ENCODE data around the gene DNAJC7.
A peak's percentile ranks its signal among the peaks of the same experiment; 100 is the strongest.

Gene DNAJC7

GRCh38 chr17:42028791-42029127 is 11.5 kb upstream of the DNAJC7 start:
- TF ChIP-seq CTCF (IDR thresholded peaks at IDR 0.05; ENCODE audit: low read length, missing control alignments): no peak
- H3K4me3 ChIP-seq (replicated peaks; ENCODE audit: low read depth, low read length): no peak overlapping the region
- DNase-seq (ENCODE audit: low read depth): no peak

- TF ChIP-seq CTCF (IDR thresholded peaks at IDR 0.05; ENCODE audit: low read length, missing control alignments): peak; percentile 21
- H3K4me3 ChIP-seq (replicated peaks; ENCODE audit: low read depth, low read length): no peak overlapping the region
- peak; percentile 14 for DNase-seq (ENCODE audit: low read depth)
Observed at GRCh38 chr17:42027961-42028790, 10.9 kb upstream of the DNAJC7 start.

- TF ChIP-seq CTCF (IDR thresholded peaks at IDR 0.05; ENCODE audit: low read length, missing control alignments): no peak
- H3K4me3 ChIP-seq (replicated peaks; ENCODE audit: low read depth, low read length): no peak overlapping the region
- DNase-seq (ENCODE audit: low read depth): no peak
Observed at GRCh38 chr17:42027590-42027889, 10.3 kb upstream of the DNAJC7 start.

- DNase-seq (ENCODE audit: low read depth): no peak
- no peak overlapping the region for H3K4me3 ChIP-seq (replicated peaks; ENCODE audit: low read depth, low read length)
- no peak for TF ChIP-seq CTCF (IDR thresholded peaks at IDR 0.05; ENCODE audit: low read length, missing control alignments)
Observed at GRCh38 chr17:42026857-42027589, 9.8 kb upstream of the DNAJC7 start.

GRCh38 chr17:42025936-42026335 is 8.7 kb upstream of the DNAJC7 start:
- H3K4me3 ChIP-seq (replicated peaks; ENCODE audit: low read depth, low read length): no peak overlapping the region
- no peak for DNase-seq (ENCODE audit: low read depth)

GRCh38 chr17:42025191-42025579 is 7.9 kb upstream of the DNAJC7 start:
- no peak overlapping the region for H3K4me3 ChIP-seq (replicated peaks; ENCODE audit: low read depth, low read length)
- DNase-seq (ENCODE audit: low read depth): no peak
- no peak for TF ChIP-seq CTCF (IDR thresholded peaks at IDR 0.05; ENCODE audit: low read length, missing control alignments)

More at GRCh38 chr17:42025936-42026335, 8.7 kb upstream of the DNAJC7 start:
- TF ChIP-seq CTCF (IDR thresholded peaks at IDR 0.05; ENCODE audit: low read length, missing control alignments): no peak

All from fibroblast of pulmonary artery (primary cell).